PC-3 (cell line): ENCODE results near the gene FUT2. TPM values are rescaled to one million over a fixed set of nuclear protein-coding genes. Genes with fewer than 3 reads are reported as not detected.
"Not testable (repeated sequence)": the region's sequence is repeated elsewhere in the genome, so short reads cannot be mapped to it uniquely, and the experiment has no call there.

ENCODE experiments used
- ATAC-seq: fragments of 200-7000 bp; cut with Tn5 transposase; 2 replicates; pipeline ENCODE4 v1.9.1; 2020; ENCODE audit warnings: mild to moderate bottlenecking, moderate library complexity
- BruUV-seq: library from RNA; stranded (reverse); fragments of 400-500 nt; replicated peaks from 2 replicates; lab custom pipeline; 2021; lab: Mats Ljungman, UMichigan
- CTCF ChIA-PET: fragments of 300-600 bp; sonication (Branson Sonifier 250); formaldehyde crosslinking; loops from one replicate; lab custom pipeline; 2022; ENCODE audit warnings: antibody characterized with exemption; lab: Charles Lee
- POLR2A ChIA-PET: fragments of 300-600 bp; sonication (Branson Sonifier 250); formaldehyde crosslinking; loops from one replicate; lab custom pipeline; 2022; ENCODE audit warnings: antibody characterized with exemption; ENCODE audit not compliant: unreplicated experiment; lab: Charles Lee
- DNase-seq: peaks from one replicate; pipeline ENCODE4 v3.0.0-alpha.2; 2015
- H2AFZ ChIP-seq: fragments of 300-600 bp; sonication (generic); 2 replicates; pipeline ENCODE4 v1.6.0; 2016; ENCODE audit warnings: antibody characterized with exemption, low read length
- H3F3A ChIP-seq: fragments of 300-600 bp; sonication (generic); one replicate; pipeline ENCODE4 v1.6.0; 2017; ENCODE audit warnings: antibody characterized with exemption, low read length, control low read depth, mild to moderate bottlenecking; ENCODE audit not compliant: unreplicated experiment
- H3K27ac ChIP-seq: fragments of 300-600 bp; sonication (generic); 2 replicates; pipeline ENCODE4 v1.5.1; 2016; ENCODE audit warnings: mild to moderate bottlenecking, low read length
- H3K27me3 ChIP-seq: fragments of 300-600 bp; sonication (generic); 2 replicates; pipeline ENCODE4 v1.6.1; 2016; ENCODE audit warnings: low read length, mixed read lengths
- H3K36me3 ChIP-seq: fragments of 300-600 bp; sonication (generic); 2 replicates; pipeline ENCODE4 v1.6.1; 2016; ENCODE audit warnings: low read depth, mixed run types, low read length, mixed read lengths
- H3K4me1 ChIP-seq: fragments of 300-600 bp; sonication (generic); 2 replicates; pipeline ENCODE4 v1.5.1; 2016; ENCODE audit warnings: low read length; ENCODE audit not compliant: insufficient read depth
- H3K4me2 ChIP-seq: fragments of 300-600 bp; sonication (generic); 2 replicates; pipeline ENCODE4 v1.6.0; 2016; ENCODE audit warnings: low read length
- H3K4me3 ChIP-seq: fragments of 300-600 bp; sonication (generic); 2 replicates; pipeline ENCODE4 v1.5.1; 2016; ENCODE audit warnings: mild to moderate bottlenecking, low read length, mixed read lengths
- H3K79me2 ChIP-seq: fragments of 300-600 bp; sonication (generic); 2 replicates; pipeline ENCODE4 v1.6.1; 2017; ENCODE audit warnings: low read length, mixed read lengths
- H3K9ac ChIP-seq: fragments of 300-600 bp; sonication (generic); 2 replicates; pipeline ENCODE4 v1.6.0; 2016; ENCODE audit warnings: mild to moderate bottlenecking, low read length
- H3K9me2 ChIP-seq: fragments of 300-600 bp; sonication (generic); replicated peaks from 2 replicates; pipeline ENCODE4 v1.6.1; 2016; ENCODE audit warnings: mixed run types, low read length, mixed read lengths
- H3K9me3 ChIP-seq: fragments of 300-600 bp; sonication (generic); 2 replicates; pipeline ENCODE4 v1.6.1; 2016; ENCODE audit warnings: low read length, mixed read lengths
- H4K20me1 ChIP-seq: fragments of 300-600 bp; sonication (generic); 2 replicates; pipeline ENCODE4 v1.6.1; 2016; ENCODE audit warnings: low read length, mixed read lengths
- EZH2 ChIP-seq: fragments of 300-600 bp; sonication (generic); IDR thresholded peaks from one replicate; pipeline ENCODE4 v1.6.1; 2017; ENCODE audit warnings: antibody characterized with exemption, mild to moderate bottlenecking, low read length; ENCODE audit not compliant: unreplicated experiment
- EZH2phosphoT487 ChIP-seq: fragments of 300-600 bp; sonication (generic); IDR thresholded peaks from 2 replicates; pipeline ENCODE4 v1.6.1; 2018; ENCODE audit warnings: mild to moderate bottlenecking, antibody characterized with exemption, low read length, borderline replicate concordance
- intact Hi-C: fragments of 100-400 bp; cut with micrococcal nuclease; formaldehyde crosslinking; loops from 2 replicates; pipeline ENCODE4 v1.9.0; 2023
- total RNA-seq: library from RNA; depleted of rRNA; stranded (reverse); fragments of >200 nt; gene quantifications from 2 replicates; pipeline ENCODE4 v1.2.3, GENCODE V29; 2014
- TF ChIP-seq, protein P1 (sequence below): fragments of 300-600 bp; sonication (generic); conservative IDR thresholded peaks from 2 replicates; pipeline ENCODE4 v1.5.1; 2017; ENCODE audit warnings: antibody characterized with exemption, low read depth, mild to moderate bottlenecking, low read length

FUT2 gene
- total RNA-seq, 1 experiment from 2014 or later, result 0.69 TPM

DNA sequence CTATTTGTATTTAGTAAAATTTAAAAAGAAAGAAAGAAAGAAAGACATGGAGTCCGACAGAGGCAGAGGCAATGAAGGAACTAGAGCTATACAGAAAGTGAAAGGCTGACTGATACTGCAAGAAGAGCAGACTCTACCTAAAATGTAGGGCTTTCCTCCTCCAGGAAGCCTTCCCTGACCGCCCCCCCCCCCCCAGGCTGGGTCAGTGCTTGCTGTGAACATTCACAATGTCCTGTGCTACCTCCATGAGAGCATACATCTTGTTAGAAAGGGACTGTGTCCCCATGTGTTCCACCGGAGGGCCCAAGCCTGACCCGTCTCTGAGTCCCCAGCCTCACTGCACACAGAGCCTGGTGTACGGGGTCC lies 44.1 kb upstream of the FUT2 start:
- Histone ChIP-seq H3K4me3 (no peak overlapping the region), H3K4me1 (no peaks in the 10 kb centered on the region), H4K20me1 (no peaks in the 10 kb centered on the region), H3K79me2 (no peaks in the 10 kb centered on the region), H3K27ac (no peak overlapping the region), H3K9ac (no peak overlapping the region), H3K27me3 (no peaks in the 10 kb centered on the region), H3K36me3 (no peaks in the 10 kb centered on the region), H3K9me2 (no peaks in the 10 kb centered on the region), H2AFZ (no peak overlapping the region), H3F3A (no peaks in the 10 kb centered on the region), H3K9me3 (no peaks in the 10 kb centered on the region), H3K4me2 (no peak overlapping the region)
- no peak for TF ChIP-seq EZH2
- no peak for TF ChIP-seq EZH2phosphoT487
- TF ChIP-seq, protein P1, sequence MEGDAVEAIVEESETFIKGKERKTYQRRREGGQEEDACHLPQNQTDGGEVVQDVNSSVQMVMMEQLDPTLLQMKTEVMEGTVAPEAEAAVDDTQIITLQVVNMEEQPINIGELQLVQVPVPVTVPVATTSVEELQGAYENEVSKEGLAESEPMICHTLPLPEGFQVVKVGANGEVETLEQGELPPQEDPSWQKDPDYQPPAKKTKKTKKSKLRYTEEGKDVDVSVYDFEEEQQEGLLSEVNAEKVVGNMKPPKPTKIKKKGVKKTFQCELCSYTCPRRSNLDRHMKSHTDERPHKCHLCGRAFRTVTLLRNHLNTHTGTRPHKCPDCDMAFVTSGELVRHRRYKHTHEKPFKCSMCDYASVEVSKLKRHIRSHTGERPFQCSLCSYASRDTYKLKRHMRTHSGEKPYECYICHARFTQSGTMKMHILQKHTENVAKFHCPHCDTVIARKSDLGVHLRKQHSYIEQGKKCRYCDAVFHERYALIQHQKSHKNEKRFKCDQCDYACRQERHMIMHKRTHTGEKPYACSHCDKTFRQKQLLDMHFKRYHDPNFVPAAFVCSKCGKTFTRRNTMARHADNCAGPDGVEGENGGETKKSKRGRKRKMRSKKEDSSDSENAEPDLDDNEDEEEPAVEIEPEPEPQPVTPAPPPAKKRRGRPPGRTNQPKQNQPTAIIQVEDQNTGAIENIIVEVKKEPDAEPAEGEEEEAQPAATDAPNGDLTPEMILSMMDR, result no peak
- ATAC-seq (no peak), DNase-seq (no peak)
- BruUV-seq, result no TSS peak
- intact Hi-C loops, result no loop called here
- CTCF ChIA-PET, result no interaction called here
- POLR2A ChIA-PET, result no interaction called here

DNA sequence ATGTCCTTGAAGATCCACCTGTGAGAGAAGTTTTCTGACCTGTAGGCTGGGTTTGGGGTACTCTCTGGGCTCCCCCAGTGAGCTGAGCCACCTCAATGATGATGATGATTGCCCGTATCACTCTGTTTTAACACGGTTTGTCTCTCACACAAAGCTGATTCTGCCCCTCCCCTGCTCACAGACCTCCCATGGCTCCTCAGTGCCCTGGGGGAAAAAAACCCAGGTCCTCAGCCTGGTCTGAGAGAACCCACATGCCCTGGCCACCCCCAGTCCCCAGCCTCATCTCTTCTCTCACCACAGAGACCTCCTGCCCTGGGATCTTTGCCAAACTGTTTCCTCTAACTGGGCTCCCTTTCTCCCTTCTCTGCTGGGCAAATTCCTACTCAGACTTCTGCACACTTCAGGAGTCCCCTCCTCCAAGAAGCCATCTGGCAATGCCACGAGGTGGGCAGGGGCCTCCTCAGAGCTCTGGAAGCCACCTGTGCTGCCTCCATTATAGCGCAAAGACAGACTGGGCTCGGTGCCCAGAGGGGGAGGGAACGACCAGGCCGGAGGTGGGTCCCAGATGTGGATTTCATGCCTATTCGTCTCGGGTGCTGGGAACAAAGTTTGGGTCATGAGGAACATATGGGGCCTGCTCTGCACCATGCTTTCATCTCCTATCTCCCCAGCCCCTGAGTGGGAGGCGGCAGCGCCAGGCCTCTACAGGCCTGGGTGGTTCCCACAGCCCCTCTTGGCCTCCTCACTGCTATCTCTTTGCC lies 41.3 kb upstream of the FUT2 start:
- Histone ChIP-seq H3K4me1 (no peaks in the 10 kb centered on the region), H4K20me1 (no peaks in the 10 kb centered on the region), H3K27me3 (no peaks in the 10 kb centered on the region), H3K4me2 (no peak overlapping the region), H3K9me2 (no peaks in the 10 kb centered on the region), H2AFZ (no peak overlapping the region), H3K27ac (no peak overlapping the region), H3K9ac (no peak overlapping the region), H3K4me3 (no peak overlapping the region), H3K79me2 (no peaks in the 10 kb centered on the region), H3K36me3 (no peaks in the 10 kb centered on the region), H3F3A (no peaks in the 10 kb centered on the region), H3K9me3 (no peaks in the 10 kb centered on the region)
- TF ChIP-seq, protein P1, result no peak
- TF ChIP-seq EZH2 (no peak), EZH2phosphoT487 (no peak)
- ATAC-seq (no peak), DNase-seq (no peak)
- ChIA-PET CTCF (no interaction called here), POLR2A (no interaction called here)
- no TSS peak for BruUV-seq
- intact Hi-C loops, result no loop called here

DNA sequence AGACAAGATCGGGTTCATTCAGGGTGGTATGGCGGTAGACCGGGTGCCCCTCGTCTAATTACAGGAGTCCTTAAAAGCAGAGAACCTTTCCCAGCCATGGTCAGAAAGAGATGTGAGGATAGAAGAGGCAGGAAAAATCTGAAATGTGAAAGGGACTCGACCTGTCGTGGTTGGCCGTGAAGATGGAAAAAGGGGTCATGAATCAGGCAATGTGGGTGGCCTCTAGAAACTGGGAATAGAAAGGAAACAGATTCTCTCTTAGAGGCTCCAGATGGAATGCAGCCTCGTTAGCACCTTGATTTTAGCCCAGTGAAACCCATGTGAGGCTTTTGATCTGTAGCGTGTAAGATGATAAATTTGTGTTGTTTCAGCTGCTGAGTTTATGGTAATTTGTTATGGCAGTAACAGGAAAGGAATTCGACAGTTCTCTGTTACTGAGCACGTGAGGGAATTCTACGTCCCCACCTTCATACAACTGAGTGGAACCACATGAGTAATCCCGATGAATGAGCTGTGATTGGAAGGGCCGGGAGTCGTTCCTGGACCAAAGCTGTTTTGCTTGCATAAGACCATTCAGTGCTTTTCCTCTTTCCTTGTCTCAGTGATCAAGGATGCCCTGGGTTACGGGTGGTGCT lies 38.8 kb upstream of the FUT2 start:
- H3K4me2 ChIP-seq, result no peak overlapping the region
- no peak overlapping the region for H3K27ac ChIP-seq
- no peaks in the 10 kb centered on the region for H4K20me1 ChIP-seq
- ATAC-seq (no peak), DNase-seq (peak; percentile 20)
- POLR2A ChIA-PET, result no interaction called here
- H3F3A ChIP-seq, result no peaks in the 10 kb centered on the region
- H3K36me3 ChIP-seq, result no peaks in the 10 kb centered on the region
- no peaks in the 10 kb centered on the region for H3K79me2 ChIP-seq
- intact Hi-C loops, result no loop called here
- H3K9me3 ChIP-seq, result no peaks in the 10 kb centered on the region
- H3K9ac ChIP-seq, result no peak overlapping the region
- no TSS peak for BruUV-seq
- H2AFZ ChIP-seq, result no peak overlapping the region
- no peaks in the 10 kb centered on the region for H3K9me2 ChIP-seq
- no peaks in the 10 kb centered on the region for H3K27me3 ChIP-seq
- TF ChIP-seq EZH2phosphoT487 (no peak), EZH2 (no peak)
- TF ChIP-seq, protein P1, result no peak
- no peaks in the 10 kb centered on the region for H3K4me1 ChIP-seq
- CTCF ChIA-PET, result interaction anchor here (1.0 kb wide), 1 partner anchor 11 kb away, joined by 3 read pairs; the partner anchor contains the start of gene CA11
- no peak overlapping the region for H3K4me3 ChIP-seq

DNA sequence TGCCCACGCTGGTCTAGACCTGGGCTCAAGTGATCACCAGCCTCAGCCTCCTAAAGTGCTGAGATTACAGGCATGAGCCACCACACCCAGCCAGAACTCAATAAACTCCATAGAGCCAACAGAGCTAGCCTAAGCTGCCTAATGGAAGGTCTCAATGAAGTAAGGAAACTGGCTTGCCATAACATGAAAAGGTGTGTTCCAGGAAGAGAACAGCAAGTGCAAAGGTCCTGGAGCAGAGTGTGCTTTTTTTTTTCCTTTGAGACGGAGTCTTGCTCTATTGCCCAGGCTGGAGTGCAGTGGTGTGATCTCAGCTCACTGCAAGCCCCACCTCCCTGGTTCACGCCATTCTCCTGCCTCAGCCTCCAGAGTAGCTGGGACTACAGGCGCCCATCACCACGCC lies 37.9 kb upstream of the FUT2 start:
- H3K36me3 ChIP-seq, H4K20me1 ChIP-seq, H2AFZ ChIP-seq, H3K9ac ChIP-seq, H3K9me2 ChIP-seq, H3K4me2 ChIP-seq, BruUV-seq, POLR2A ChIA-PET, intact Hi-C loops, H3K27me3 ChIP-seq, H3K4me1 ChIP-seq, ATAC-seq, H3K4me3 ChIP-seq, H3K27ac ChIP-seq, H3K79me2 ChIP-seq, DNase-seq, H3K9me3 ChIP-seq, H3F3A ChIP-seq: not testable (repeated sequence)
- CTCF ChIA-PET, result interaction anchor here (1.0 kb wide), 1 partner anchor 12 kb away, joined by 3 read pairs; the partner anchor contains the start of gene CA11
